ENCODE measurements around the gene NUP88.
"Not testable (repeated sequence)": the region's sequence is repeated elsewhere in the genome, so short reads cannot be mapped to it uniquely, and the experiment has no call there.

The NUP88 gene

DNA sequence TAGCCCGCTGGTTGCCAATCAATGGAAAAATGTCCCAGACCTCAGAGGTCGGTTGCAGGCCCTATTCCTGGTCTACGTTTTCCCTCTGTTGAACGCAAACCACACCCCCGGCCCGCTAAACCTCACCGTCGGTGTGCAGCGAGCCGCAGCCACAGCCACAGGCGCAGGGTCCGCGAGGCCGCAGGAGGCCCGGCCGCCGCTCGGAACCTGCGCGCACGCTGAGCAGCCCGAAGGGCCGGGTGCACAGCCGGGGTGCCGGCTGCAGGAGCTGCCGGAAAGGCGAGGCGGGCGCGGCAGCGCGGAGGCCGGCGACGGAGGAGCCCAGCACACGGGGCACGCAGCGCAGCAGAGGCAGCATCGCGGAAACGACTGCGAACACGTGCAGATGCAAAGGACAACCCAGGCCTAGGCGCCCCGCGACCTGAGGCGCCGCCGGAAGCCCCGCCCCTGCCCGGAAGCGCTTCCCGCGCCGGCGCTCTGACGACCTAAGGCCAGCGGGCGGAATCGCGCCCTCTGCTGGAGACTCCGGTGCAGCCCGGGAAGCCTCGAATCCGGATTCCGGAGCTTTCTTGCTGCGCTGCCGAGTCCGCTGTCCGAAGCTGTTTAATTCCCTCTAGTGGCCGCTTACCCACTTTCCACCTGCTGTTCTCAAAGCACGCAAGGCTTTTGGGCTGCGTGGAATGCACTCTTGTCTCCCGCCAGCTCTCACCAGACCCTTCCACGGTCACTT, 19.4 kb upstream of the NUP88 start, which contains the start of gene C1QBP:
TSS of gene C1QBP (minus strand) at position 440 of the 730 bp plus-strand sequence. CDS start at position 358, 82 bp downstream.
- peaks cover 82% of the 10 kb centered on the region for H3K79me2 ChIP-seq (ENCODE audit: control insufficient read depth, low read length)
- H3K27ac ChIP-seq (ENCODE audit: low read depth, low read length): peak within 1 kb of the TSS; percentile 66
- TF ChIP-seq EZH2phosphoT487 (IDR thresholded peaks at IDR 0.05; ENCODE audit: borderline replicate concordance, low read length): no peak
- TF ChIP-seq, protein P1, sequence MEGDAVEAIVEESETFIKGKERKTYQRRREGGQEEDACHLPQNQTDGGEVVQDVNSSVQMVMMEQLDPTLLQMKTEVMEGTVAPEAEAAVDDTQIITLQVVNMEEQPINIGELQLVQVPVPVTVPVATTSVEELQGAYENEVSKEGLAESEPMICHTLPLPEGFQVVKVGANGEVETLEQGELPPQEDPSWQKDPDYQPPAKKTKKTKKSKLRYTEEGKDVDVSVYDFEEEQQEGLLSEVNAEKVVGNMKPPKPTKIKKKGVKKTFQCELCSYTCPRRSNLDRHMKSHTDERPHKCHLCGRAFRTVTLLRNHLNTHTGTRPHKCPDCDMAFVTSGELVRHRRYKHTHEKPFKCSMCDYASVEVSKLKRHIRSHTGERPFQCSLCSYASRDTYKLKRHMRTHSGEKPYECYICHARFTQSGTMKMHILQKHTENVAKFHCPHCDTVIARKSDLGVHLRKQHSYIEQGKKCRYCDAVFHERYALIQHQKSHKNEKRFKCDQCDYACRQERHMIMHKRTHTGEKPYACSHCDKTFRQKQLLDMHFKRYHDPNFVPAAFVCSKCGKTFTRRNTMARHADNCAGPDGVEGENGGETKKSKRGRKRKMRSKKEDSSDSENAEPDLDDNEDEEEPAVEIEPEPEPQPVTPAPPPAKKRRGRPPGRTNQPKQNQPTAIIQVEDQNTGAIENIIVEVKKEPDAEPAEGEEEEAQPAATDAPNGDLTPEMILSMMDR (IDR thresholded peaks at IDR 0.05; ENCODE audit: low read depth, low read length, poor library complexity, severe bottlenecking): peak; percentile 96
- peak within 1 kb of the TSS; percentile 93 for H3K4me2 ChIP-seq (ENCODE audit: low read length)
- H3K9me3 ChIP-seq (ENCODE audit: control insufficient read depth, insufficient read depth, low read length): no peaks in the 10 kb centered on the region
- peaks cover 13% of the 10 kb centered on the region; the same call in 1 of the 2 replicates for H4K20me1 ChIP-seq (ENCODE audit: control insufficient read depth, insufficient read depth, low read depth, low read length)
- H3K4me1 ChIP-seq (ENCODE audit: control insufficient read depth, low read length): peaks cover 33% of the 10 kb centered on the region
- peak within 1 kb of the TSS; percentile 99 for H3K4me3 ChIP-seq (ENCODE audit: low read length)
- no peaks in the 10 kb centered on the region for H3K9me2 ChIP-seq (replicated peaks; ENCODE audit: control insufficient read depth, low read length)
- H3K27me3 ChIP-seq (ENCODE audit: control insufficient read depth, low read length): no peaks in the 10 kb centered on the region
- H3F3A ChIP-seq (ENCODE audit: control insufficient read depth, insufficient read depth): peaks cover 44% of the 10 kb centered on the region
- H3K36me3 ChIP-seq (ENCODE audit: control insufficient read depth, low read length): peaks cover 85% of the 10 kb centered on the region

DNA sequence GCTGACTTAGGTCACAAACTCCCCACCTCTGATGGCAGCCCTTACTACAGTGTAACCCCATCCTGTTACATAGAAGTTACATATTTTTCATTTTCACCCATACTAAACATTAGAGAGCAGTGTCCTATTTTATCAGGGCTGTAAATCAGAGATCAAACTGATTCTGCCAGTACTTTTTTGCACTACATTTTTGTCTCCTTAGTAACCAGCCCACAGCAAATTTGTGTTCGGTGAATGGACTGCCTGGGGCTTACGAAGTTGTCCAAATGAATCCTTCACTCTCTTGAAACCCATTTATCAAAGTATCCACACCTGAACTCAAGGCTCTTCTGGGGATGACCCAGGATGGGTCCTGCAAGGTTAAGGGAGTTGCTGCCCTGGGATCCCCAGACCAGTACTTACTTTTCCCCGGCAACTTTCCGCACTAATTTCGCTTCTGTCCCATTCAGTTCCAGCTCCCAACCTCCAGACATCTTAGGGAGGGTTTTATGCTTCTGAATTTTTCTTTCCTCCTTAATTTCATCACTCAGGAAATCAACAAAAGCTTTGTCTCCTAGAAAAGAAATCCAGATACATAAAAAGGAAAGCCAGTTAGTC, 18.4 kb upstream of the NUP88 start:
- peaks cover 15% of the 10 kb centered on the region; the same call in 1 of the 2 replicates for H4K20me1 ChIP-seq (ENCODE audit: control insufficient read depth, insufficient read depth, low read depth, low read length)
- H3K4me3 ChIP-seq (ENCODE audit: low read length): peak overlapping the region; percentile 99
- H3K4me1 ChIP-seq (ENCODE audit: control insufficient read depth, low read length): peaks cover 41% of the 10 kb centered on the region
- no peaks in the 10 kb centered on the region for H3K9me2 ChIP-seq (replicated peaks; ENCODE audit: control insufficient read depth, low read length)
- H3K27me3 ChIP-seq (ENCODE audit: control insufficient read depth, low read length): no peaks in the 10 kb centered on the region
- peaks cover 54% of the 10 kb centered on the region for H3F3A ChIP-seq (ENCODE audit: control insufficient read depth, insufficient read depth)
- peaks cover 83% of the 10 kb centered on the region for H3K79me2 ChIP-seq (ENCODE audit: control insufficient read depth, low read length)
- H3K27ac ChIP-seq (ENCODE audit: low read depth, low read length): peak overlapping the region; percentile 66
- peak overlapping the region; percentile 93 for H3K4me2 ChIP-seq (ENCODE audit: low read length)
- TF ChIP-seq EZH2phosphoT487 (IDR thresholded peaks at IDR 0.05; ENCODE audit: borderline replicate concordance, low read length): no peak
- no peaks in the 10 kb centered on the region for H3K9me3 ChIP-seq (ENCODE audit: control insufficient read depth, insufficient read depth, low read length)
- peaks cover 85% of the 10 kb centered on the region for H3K36me3 ChIP-seq (ENCODE audit: control insufficient read depth, low read length)

DNA sequence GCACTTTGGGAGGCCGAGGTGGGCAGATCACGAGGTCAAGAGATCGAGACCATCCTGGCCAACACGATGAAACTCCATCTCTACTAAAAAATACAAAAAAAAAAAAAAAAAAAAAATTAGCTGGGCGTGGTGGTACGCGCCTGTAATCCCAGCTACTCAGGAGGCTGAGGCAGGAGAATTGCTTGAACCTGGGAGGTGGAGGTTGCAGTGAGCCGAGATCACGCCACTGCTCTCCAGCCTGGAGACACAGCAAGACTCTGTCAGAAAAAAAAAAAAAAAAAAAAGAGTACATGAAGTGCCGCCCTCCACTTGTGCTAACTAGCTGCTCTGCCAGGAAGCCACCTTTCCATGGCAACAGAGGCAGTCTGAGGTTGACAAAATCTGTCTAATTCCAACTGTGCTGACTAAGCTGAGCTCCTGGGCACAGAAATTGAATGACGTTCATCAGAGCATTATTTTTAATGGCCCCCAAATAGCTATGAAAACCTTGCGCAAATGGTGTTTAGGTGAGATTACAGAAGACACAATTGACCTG, 16.4 kb upstream of the NUP88 start:
- peaks cover 51% of the 10 kb centered on the region for H3F3A ChIP-seq (ENCODE audit: control insufficient read depth, insufficient read depth)
- H3K9me3 ChIP-seq (ENCODE audit: control insufficient read depth, insufficient read depth, low read length); H3K9me2 ChIP-seq (replicated peaks; ENCODE audit: control insufficient read depth, low read length); H3K27me3 ChIP-seq (ENCODE audit: control insufficient read depth, low read length): not testable (repeated sequence)
- peaks cover 41% of the 10 kb centered on the region for H3K4me1 ChIP-seq (ENCODE audit: control insufficient read depth, low read length)
- peaks cover 15% of the 10 kb centered on the region; the same call in 1 of the 2 replicates for H4K20me1 ChIP-seq (ENCODE audit: control insufficient read depth, insufficient read depth, low read depth, low read length)
- peaks cover 88% of the 10 kb centered on the region for H3K36me3 ChIP-seq (ENCODE audit: control insufficient read depth, low read length)
- H3K4me3 ChIP-seq (ENCODE audit: low read length): peak overlapping the region; percentile 37
- peak overlapping the region; percentile 20; the same call in 1 of the 2 replicates for H3K27ac ChIP-seq (ENCODE audit: low read depth, low read length)
- peaks cover 70% of the 10 kb centered on the region for H3K79me2 ChIP-seq (ENCODE audit: control insufficient read depth, low read length)
- peak overlapping the region; percentile 93 for H3K4me2 ChIP-seq (ENCODE audit: low read length)

DNA sequence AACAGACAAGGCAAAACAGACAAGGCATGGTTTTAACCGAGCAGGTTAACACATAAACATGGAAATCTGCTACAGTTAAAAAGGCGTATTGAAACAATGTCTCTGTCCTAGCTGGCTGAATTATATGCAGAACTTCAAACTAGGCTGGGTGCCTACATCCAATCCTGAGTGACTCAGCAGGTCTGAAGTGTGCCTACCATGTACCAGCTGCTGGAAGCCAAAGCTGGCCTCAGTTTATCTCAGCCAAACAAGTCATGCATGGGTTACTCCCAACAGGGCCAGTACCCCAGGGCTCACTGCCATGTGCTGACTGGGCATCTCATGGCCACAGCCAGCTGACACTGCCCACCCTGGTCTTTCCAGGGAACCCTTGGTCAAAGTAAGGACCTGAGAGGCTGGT, 15.5 kb upstream of the NUP88 start:
- peaks cover 15% of the 10 kb centered on the region; the same call in 1 of the 2 replicates for H4K20me1 ChIP-seq (ENCODE audit: control insufficient read depth, insufficient read depth, low read depth, low read length)
- H3K9me3 ChIP-seq (ENCODE audit: control insufficient read depth, insufficient read depth, low read length): no peaks in the 10 kb centered on the region
- no peaks in the 10 kb centered on the region for H3K9me2 ChIP-seq (replicated peaks; ENCODE audit: control insufficient read depth, low read length)
- peaks cover 49% of the 10 kb centered on the region for H3F3A ChIP-seq (ENCODE audit: control insufficient read depth, insufficient read depth)
- no peak for TF ChIP-seq EZH2phosphoT487 (IDR thresholded peaks at IDR 0.05; ENCODE audit: borderline replicate concordance, low read length)
- H3K4me2 ChIP-seq (ENCODE audit: low read length): no peak overlapping the region
- H3K36me3 ChIP-seq (ENCODE audit: control insufficient read depth, low read length): peaks cover 89% of the 10 kb centered on the region
- no peak overlapping the region for H3K4me3 ChIP-seq (ENCODE audit: low read length)
- peaks cover 41% of the 10 kb centered on the region for H3K4me1 ChIP-seq (ENCODE audit: control insufficient read depth, low read length)
- no peaks in the 10 kb centered on the region for H3K27me3 ChIP-seq (ENCODE audit: control insufficient read depth, low read length)
- peaks cover 66% of the 10 kb centered on the region for H3K79me2 ChIP-seq (ENCODE audit: control insufficient read depth, low read length)
- no peak overlapping the region for H3K27ac ChIP-seq (ENCODE audit: low read depth, low read length)
